Peyer's patch (tissue), 4 donors: ENCODE data around the gene DGCR8. TPM values are rescaled to one million over a fixed set of nuclear protein-coding genes. Genes with fewer than 3 reads are reported as not detected.

ENCODE experiments used
- DNase-seq, 3 donors: peaks; one replicate each; pipeline ENCODE4 v3.0.0-alpha.2; 2017 to 2019
- H3K27ac ChIP-seq, 4 donors: fragments of 200-600 bp; sonication (generic); one replicate each; pipeline ENCODE4 v1.5.1; 2016 to 2019
- H3K27me3 ChIP-seq, 2 donors: fragments of 200-600 bp; sonication (generic); one replicate each; pipeline ENCODE4 v1.5.1; 2019
- H3K36me3 ChIP-seq, 3 donors: fragments of 200-600 bp; sonication (generic); one replicate each; pipeline ENCODE4 v1.5.1; 2016 to 2019
- H3K4me1 ChIP-seq, 4 donors: fragments of 200-600 bp; sonication (generic); one replicate each; pipeline ENCODE4 v1.5.1; 2016 to 2019
- H3K4me3 ChIP-seq, 4 donors: fragments of 200-600 bp; sonication (generic); 1 replicate in 3 of 4; 2 replicates in 1 of 4; pipeline ENCODE4 v1.5.1; 2016 to 2019; ENCODE audit warnings: mild to moderate bottlenecking in 1 of 4
- H3K9me3 ChIP-seq, 4 donors: fragments of 200-600 bp; sonication (generic); one replicate each; pipeline ENCODE4 v1.5.1; 2016 to 2019; ENCODE audit warnings: mild to moderate bottlenecking in 1 of 4
- CTCF ChIP-seq, 6 experiments: fragments of 450-650 bp in 4 of 6; fragments of 200-600 bp in 2 of 6; sonication (generic) in 1 of 6; IDR thresholded peaks; one replicate each; pipeline ENCODE4 v1.5.1; 2017 to 2019; ENCODE audit warnings: antibody characterized with exemption in 6 of 6, mild to moderate bottlenecking in 3 of 6, moderate library complexity in 1 of 6
- POLR2A ChIP-seq, 2 donors: fragments of 450-650 bp; IDR thresholded peaks; one replicate each; pipeline ENCODE4 v1.5.1; 2017; ENCODE audit warnings: antibody characterized with exemption in 2 of 2, mild to moderate bottlenecking in 2 of 2, moderate library complexity in 2 of 2
- total RNA-seq, 4 donors: library from RNA; depleted of rRNA; stranded (reverse); fragments of >200 nt; gene quantifications; one replicate each; pipeline ENCODE4 v1.1.0, GENCODE V29; 2016

DGCR8 gene
- total RNA-seq, result 100 to 1,000 TPM in 1 of 4 donors, 10 to 100 TPM in 3; 40.6 to 138 (median 64.9) TPM

DNA sequence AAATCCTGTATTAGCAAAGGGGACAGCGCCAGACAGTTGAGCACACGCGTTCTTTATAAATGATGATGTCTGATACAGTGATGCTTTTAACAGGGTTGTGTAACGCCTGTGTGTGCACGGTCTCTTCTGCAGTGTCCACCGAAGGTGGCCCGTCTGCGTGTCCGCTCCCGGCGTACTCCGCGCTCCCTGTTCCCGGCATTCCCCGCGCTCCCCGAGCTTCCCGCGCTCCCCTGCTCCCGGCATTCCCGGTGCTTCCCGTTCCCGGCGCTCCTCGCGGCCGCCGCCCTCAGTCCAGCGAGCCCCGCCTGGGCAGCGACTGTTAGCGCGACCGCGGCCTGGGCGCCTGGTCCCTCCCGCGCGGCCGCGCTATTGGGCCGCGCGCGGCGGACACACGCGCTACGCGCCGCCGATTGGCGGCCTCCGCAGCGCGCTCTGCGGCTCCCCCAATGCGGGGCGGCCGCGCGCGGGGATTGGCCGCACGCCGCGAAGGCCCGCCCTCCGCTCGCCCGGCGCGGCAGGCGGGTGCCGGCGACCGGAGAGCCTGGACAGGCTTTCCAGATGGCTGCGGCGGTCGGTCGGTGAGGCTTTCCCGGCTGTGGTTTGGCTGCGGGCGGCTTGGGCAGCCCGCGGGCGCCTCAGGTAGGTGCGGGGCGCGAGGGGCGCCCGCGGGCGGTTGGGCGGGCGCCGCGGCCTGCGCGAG, at the start of gene DGCR8:
Gene DGCR8, plus strand, starts transcription at position 497 of the 700 bp plus-strand sequence. CDS start 5,723 bp downstream, outside the sequence.
- peak within 1 kb of the TSS; percentile 81 to 99 (median 88) for H3K4me3 ChIP-seq
- peak; percentile 46 to 63 for TF ChIP-seq POLR2A (IDR thresholded peaks at IDR 0.05)
- TF ChIP-seq CTCF (IDR thresholded peaks at IDR 0.05), result peak in 1 of 6 experiments; percentile 1
- no peaks in the 10 kb centered on the region for H3K36me3 ChIP-seq
- H3K27me3 ChIP-seq, result no peaks in the 10 kb centered on the region
- peaks cover 0 to 37% (median 7%) of the 10 kb centered on the region in 4 donors for H3K4me1 ChIP-seq
- H3K27ac ChIP-seq, result peak within 1 kb of the TSS; percentile 79 to 95 (median 90)
- H3K9me3 ChIP-seq, result no peaks in the 10 kb centered on the region
- DNase-seq, result peak; percentile 55 to 96 (median 94)

- no peak overlapping the region for H3K4me3 ChIP-seq
- no peak overlapping the region for H3K27ac ChIP-seq
- H3K27me3 ChIP-seq, result no peaks in the 10 kb centered on the region
- peaks cover 0 to 4% (median 2%) of the 10 kb centered on the region in 4 donors for H3K4me1 ChIP-seq
- peaks cover 0 to 10% (median 0%) of the 10 kb centered on the region in 3 donors for H3K36me3 ChIP-seq
- no peaks in the 10 kb centered on the region for H3K9me3 ChIP-seq
- peak in 2 of 3 donors; percentile 61 to 65 for DNase-seq
- TF ChIP-seq POLR2A (IDR thresholded peaks at IDR 0.05) (no peak), CTCF (IDR thresholded peaks at IDR 0.05) (no peak)
Measured at GRCh38 chr22:20031732-20032406, 48.2 kb upstream of the DGCR8 start.

DNA sequence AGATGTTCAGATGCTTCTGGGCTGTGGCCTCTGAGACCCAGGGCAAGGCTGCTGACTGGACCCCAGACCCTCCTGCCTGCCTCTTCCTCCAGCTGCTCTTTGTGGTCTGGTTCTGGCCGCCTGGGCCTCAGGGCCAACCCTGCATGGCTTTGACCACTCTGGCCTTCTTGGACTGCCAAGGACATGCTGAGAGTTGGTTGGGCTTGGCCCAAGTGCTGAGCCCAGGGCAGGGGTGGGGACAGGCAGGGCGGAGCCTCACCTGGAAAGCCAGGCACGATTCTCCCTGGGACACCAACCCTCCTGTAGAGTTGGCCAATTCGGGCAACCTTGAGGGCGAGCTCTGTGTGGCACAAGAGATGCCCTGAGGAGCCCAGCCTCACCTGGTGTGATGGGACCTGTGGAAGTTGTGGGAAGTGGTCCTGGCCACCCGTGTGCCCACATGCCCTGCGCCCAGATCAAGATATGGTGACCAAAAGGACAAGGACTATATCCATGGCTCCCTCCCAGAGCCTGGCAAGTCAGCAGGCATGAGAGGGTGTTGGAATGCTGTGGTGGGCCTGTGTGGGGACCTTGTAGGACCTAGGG, 47.5 kb upstream of the DGCR8 start:
- Histone ChIP-seq H3K4me3 (no peak overlapping the region), H3K36me3 (peaks cover 0 to 16% (median 0%) of the 10 kb centered on the region in 3 donors), H3K4me1 (peaks cover 0 to 4% (median 2%) of the 10 kb centered on the region in 4 donors), H3K27ac (no peak overlapping the region), H3K9me3 (no peaks in the 10 kb centered on the region), H3K27me3 (no peaks in the 10 kb centered on the region)
- TF ChIP-seq POLR2A (IDR thresholded peaks at IDR 0.05) (no peak), CTCF (IDR thresholded peaks at IDR 0.05) (no peak)
- DNase-seq, result no peak

DNA sequence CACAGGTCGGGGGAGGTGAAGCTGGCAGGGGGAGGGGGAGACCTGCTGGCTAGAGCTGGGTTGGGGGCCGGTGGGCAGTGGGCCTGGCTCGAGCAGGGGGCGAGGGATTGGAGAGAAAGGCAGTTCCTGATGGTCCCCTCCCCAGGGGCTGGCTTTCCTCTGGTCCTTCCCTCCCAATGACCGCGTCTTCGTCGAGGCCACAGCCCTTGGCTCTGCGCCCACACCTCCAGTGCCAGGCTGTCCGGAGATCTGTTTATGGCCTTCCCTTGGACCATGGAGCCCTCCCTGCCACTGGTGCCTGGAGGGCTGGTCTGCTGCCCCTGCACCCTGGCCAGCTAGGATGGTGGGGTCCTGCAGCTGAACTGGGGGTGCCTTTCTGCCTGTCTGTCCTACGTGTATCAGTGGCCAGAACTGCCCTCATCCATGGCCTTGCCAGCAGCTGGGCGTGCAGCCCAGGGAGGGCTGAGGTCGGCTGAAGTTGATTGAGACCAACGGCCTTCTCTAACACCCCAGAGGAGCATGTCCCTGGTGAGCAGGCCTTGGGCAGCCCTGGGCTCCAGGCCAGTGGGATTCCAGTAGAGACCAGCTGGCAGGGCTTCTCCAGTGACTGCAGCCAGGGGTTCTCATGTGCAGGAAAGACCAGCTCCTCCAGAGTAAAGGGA, 46.9 kb upstream of the DGCR8 start:
- H3K9me3 ChIP-seq, result no peaks in the 10 kb centered on the region
- peaks cover 0 to 21% (median 0%) of the 10 kb centered on the region in 3 donors for H3K36me3 ChIP-seq
- no peaks in the 10 kb centered on the region for H3K27me3 ChIP-seq
- no peak for TF ChIP-seq POLR2A (IDR thresholded peaks at IDR 0.05)
- no peak for TF ChIP-seq CTCF (IDR thresholded peaks at IDR 0.05)
- peaks cover 0 to 4% (median 2%) of the 10 kb centered on the region in 4 donors for H3K4me1 ChIP-seq
- no peak overlapping the region for H3K27ac ChIP-seq
- no peak for DNase-seq
- no peak overlapping the region for H3K4me3 ChIP-seq

DNA sequence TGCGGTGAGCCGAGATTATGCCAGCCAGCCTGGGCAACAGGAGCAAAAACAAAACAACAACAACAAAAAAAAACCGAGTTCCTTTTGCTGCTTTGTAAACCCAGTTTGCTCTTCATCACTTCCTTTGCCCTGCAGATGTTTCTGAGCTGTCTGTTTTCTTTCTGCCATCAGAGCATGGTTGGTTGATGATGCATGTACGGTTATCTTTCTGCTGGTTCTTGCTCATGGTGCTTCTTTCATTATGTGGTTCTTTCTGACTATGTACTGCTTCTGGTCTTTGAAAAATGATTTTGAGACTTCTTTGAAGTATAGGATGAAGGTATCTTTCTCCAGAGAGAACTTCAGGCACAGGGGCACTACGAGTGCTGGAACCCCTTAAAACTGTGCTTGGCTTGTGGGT, 45.9 kb upstream of the DGCR8 start:
- H3K36me3 ChIP-seq, result peaks cover 0 to 29% (median 0%) of the 10 kb centered on the region in 3 donors
- peaks cover 0 to 4% (median 2%) of the 10 kb centered on the region in 4 donors for H3K4me1 ChIP-seq
- H3K27ac ChIP-seq, result no peak overlapping the region
- TF ChIP-seq CTCF (IDR thresholded peaks at IDR 0.05) (no peak), POLR2A (IDR thresholded peaks at IDR 0.05) (no peak)
- H3K9me3 ChIP-seq, result no peaks in the 10 kb centered on the region
- DNase-seq, result no peak
- H3K27me3 ChIP-seq, result no peaks in the 10 kb centered on the region
- H3K4me3 ChIP-seq, result no peak overlapping the region
